ENCODE measurements around the gene SYNE1. TPM values are rescaled to one million over a fixed set of nuclear protein-coding genes. Genes with fewer than 3 reads are reported as not detected.

SYNE1 gene
- total and polyA plus RNA-seq, 2 experiments from 2014 or later: 17.6 to 59.9 TPM

GRCh38 chr6:152309648-152310047, 327.5 kb downstream of the SYNE1 start:
- no peaks in the 10 kb centered on the region for H3K79me2 ChIP-seq
- H3K4me1 ChIP-seq (ENCODE audit: insufficient read depth): peaks cover 8% of the 10 kb centered on the region
- no peaks in the 10 kb centered on the region for H3K27me3 ChIP-seq
- no peak overlapping the region for H2AFZ ChIP-seq
- TF ChIP-seq EZH2 (IDR thresholded peaks at IDR 0.05; ENCODE audit: borderline replicate concordance) (no peak), EZH2phosphoT487 (IDR thresholded peaks at IDR 0.05; ENCODE audit: low read depth, severe bottlenecking, unreplicated experiment) (no peak), CTCF (IDR thresholded peaks at IDR 0.05; ENCODE audit: poor library complexity) (no peak)
- H3K36me3 ChIP-seq (replicated peaks; ENCODE audit: insufficient read depth, low read depth): no peaks in the 10 kb centered on the region
- WGBS (ENCODE audit: low lambda C conversion rate, missing lambda C conversion rate): 92% methylated on average over 6 of the region's 6 CpGs
- no peak overlapping the region for H3K27ac ChIP-seq
- DNase-seq (ENCODE audit: low spot score): no peak
- H3K4me3 ChIP-seq: no peak overlapping the region
- H3K9me2 ChIP-seq (replicated peaks; ENCODE audit: insufficient read depth): no peaks in the 10 kb centered on the region
- no peak overlapping the region for H3K4me2 ChIP-seq
- no peaks in the 10 kb centered on the region for H3K9me3 ChIP-seq (ENCODE audit: low read depth)
- no peaks in the 10 kb centered on the region for H4K20me1 ChIP-seq (ENCODE audit: insufficient read depth, poor library complexity, severe bottlenecking)

- Histone ChIP-seq H3K9me2 (replicated peaks; ENCODE audit: insufficient read depth) (no peaks in the 10 kb centered on the region), H3K27me3 (no peaks in the 10 kb centered on the region), H3K36me3 (replicated peaks; ENCODE audit: insufficient read depth, low read depth) (no peaks in the 10 kb centered on the region), H4K20me1 (ENCODE audit: insufficient read depth, poor library complexity, severe bottlenecking) (no peaks in the 10 kb centered on the region), H3K79me2 (no peaks in the 10 kb centered on the region), H3K4me1 (ENCODE audit: insufficient read depth) (peaks cover 5% of the 10 kb centered on the region), H3K4me2 (no peak overlapping the region), H3K9me3 (ENCODE audit: low read depth) (no peaks in the 10 kb centered on the region), H2AFZ (no peak overlapping the region), H3K27ac (no peak overlapping the region), H3K4me3 (no peak overlapping the region)
- 63% methylated on average over 3 of the region's 3 CpGs for WGBS (ENCODE audit: low lambda C conversion rate, missing lambda C conversion rate)
- TF ChIP-seq EZH2 (IDR thresholded peaks at IDR 0.05; ENCODE audit: borderline replicate concordance): no peak
- no peak for TF ChIP-seq CTCF (IDR thresholded peaks at IDR 0.05; ENCODE audit: poor library complexity)
- no peak for TF ChIP-seq EZH2phosphoT487 (IDR thresholded peaks at IDR 0.05; ENCODE audit: low read depth, severe bottlenecking, unreplicated experiment)
- DNase-seq (ENCODE audit: low spot score): no peak
Observed at GRCh38 chr6:152309006-152309405, 328.2 kb downstream of the SYNE1 start.

- Histone ChIP-seq H3K4me1 (ENCODE audit: insufficient read depth) (peaks cover 2% of the 10 kb centered on the region), H3K4me2 (no peak overlapping the region), H3K9me3 (ENCODE audit: low read depth) (no peaks in the 10 kb centered on the region), H3K27ac (no peak overlapping the region), H2AFZ (no peak overlapping the region), H3K36me3 (replicated peaks; ENCODE audit: insufficient read depth, low read depth) (no peaks in the 10 kb centered on the region), H3K4me3 (no peak overlapping the region), H3K27me3 (no peaks in the 10 kb centered on the region), H3K9me2 (replicated peaks; ENCODE audit: insufficient read depth) (no peaks in the 10 kb centered on the region), H4K20me1 (ENCODE audit: insufficient read depth, poor library complexity, severe bottlenecking) (no peaks in the 10 kb centered on the region), H3K79me2 (no peaks in the 10 kb centered on the region)
- TF ChIP-seq EZH2phosphoT487 (IDR thresholded peaks at IDR 0.05; ENCODE audit: low read depth, severe bottlenecking, unreplicated experiment): no peak
- no peak for TF ChIP-seq EZH2 (IDR thresholded peaks at IDR 0.05; ENCODE audit: borderline replicate concordance)
- no peak for TF ChIP-seq CTCF (IDR thresholded peaks at IDR 0.05; ENCODE audit: poor library complexity)
- DNase-seq (ENCODE audit: low spot score): no peak
- WGBS (ENCODE audit: low lambda C conversion rate, missing lambda C conversion rate): 83% methylated on average over 5 of the region's 5 CpGs
Observed at GRCh38 chr6:152308306-152308705, 328.9 kb downstream of the SYNE1 start.

GRCh38 chr6:152305672-152306071, 331.5 kb downstream of the SYNE1 start:
- H3K4me3 ChIP-seq: no peak overlapping the region
- no peaks in the 10 kb centered on the region for H3K79me2 ChIP-seq
- H3K4me1 ChIP-seq (ENCODE audit: insufficient read depth): peaks cover 11% of the 10 kb centered on the region
- H3K4me2 ChIP-seq: no peak overlapping the region
- no peaks in the 10 kb centered on the region for H4K20me1 ChIP-seq (ENCODE audit: insufficient read depth, poor library complexity, severe bottlenecking)
- no peaks in the 10 kb centered on the region for H3K27me3 ChIP-seq
- TF ChIP-seq CTCF (IDR thresholded peaks at IDR 0.05; ENCODE audit: poor library complexity): no peak
- TF ChIP-seq EZH2phosphoT487 (IDR thresholded peaks at IDR 0.05; ENCODE audit: low read depth, severe bottlenecking, unreplicated experiment): no peak
- TF ChIP-seq EZH2 (IDR thresholded peaks at IDR 0.05; ENCODE audit: borderline replicate concordance): no peak
- no peaks in the 10 kb centered on the region for H3K36me3 ChIP-seq (replicated peaks; ENCODE audit: insufficient read depth, low read depth)
- H3K27ac ChIP-seq: no peak overlapping the region
- H2AFZ ChIP-seq: no peak overlapping the region
- no peaks in the 10 kb centered on the region for H3K9me2 ChIP-seq (replicated peaks; ENCODE audit: insufficient read depth)
- WGBS (ENCODE audit: low lambda C conversion rate, missing lambda C conversion rate): 64% methylated on average over 1 of the region's 1 CpG
- H3K9me3 ChIP-seq (ENCODE audit: low read depth): no peaks in the 10 kb centered on the region
- DNase-seq (ENCODE audit: low spot score): no peak
